Thyroid gland (tissue), 4 donors: ENCODE measurements around the gene TWSG1.

Experiments
- CTCF ChIP-seq, 6 experiments: fragments of 200-600 bp in 3 of 6; fragments of 450-650 bp in 3 of 6; sonication (generic) in 3 of 6; IDR thresholded peaks; one replicate each; pipeline ENCODE4 v1.5.1; 2016 to 2019; ENCODE audit warnings: antibody characterized with exemption in 6 of 6, mild to moderate bottlenecking in 2 of 6, inconsistent platforms in 1 of 6, moderate library complexity in 1 of 6
- POLR2A ChIP-seq, 2 donors: fragments of 450-650 bp; IDR thresholded peaks; one replicate each; pipeline ENCODE4 v1.6.1; 2017; ENCODE audit warnings: antibody characterized with exemption in 2 of 2, mild to moderate bottlenecking in 2 of 2, moderate library complexity in 1 of 2

GRCh38 chr18:9421901-9422327, 87.3 kb downstream of the TWSG1 start:
- no peak for TF ChIP-seq CTCF (IDR thresholded peaks at IDR 0.05)
- no peak for TF ChIP-seq POLR2A (IDR thresholded peaks at IDR 0.05)
